ENCODE data around the gene HSD17B2.

- TF ChIP-seq REST (IDR thresholded peaks at IDR 0.05; ENCODE audit: insufficient read depth in 1 of 2, low read depth in 2 of 2, low read length in 2 of 2) (no peak), SIN3A (IDR thresholded peaks at IDR 0.05; ENCODE audit: borderline replicate concordance, insufficient read depth, low read length) (no peak), POLR2AphosphoS5 (IDR thresholded peaks at IDR 0.05; ENCODE audit: low read depth, low read length) (no peak), TAF1 (IDR thresholded peaks at IDR 0.05; ENCODE audit: borderline replicate concordance, insufficient read depth, low read length) (no peak)
These were observed 23.8 kb upstream of the HSD17B2 start, which contains the start of gene SDR42E1 for GRCh38 chr16:82011199-82011641.
